Kidney tubule cell (primary cell): ENCODE results near the gene TMEM179.

Source experiments
- DNase-seq: peaks from one replicate; pipeline ENCODE4 v3.0.0-alpha.2; 2018; ENCODE audit warnings: low spot score

Gene TMEM179

GRCh38 chr14:104569435-104569834 lies 35.1 kb downstream of the TMEM179 start:
- no peak for DNase-seq

GRCh38 chr14:104568620-104569019 lies 36.0 kb downstream of the TMEM179 start:
- DNase-seq = no peak

- no peak for DNase-seq
Measured at GRCh38 chr14:104567957-104568225, 36.7 kb downstream of the TMEM179 start.

- no peak for DNase-seq
Measured at GRCh38 chr14:104567141-104567956, 37.2 kb downstream of the TMEM179 start.

- no peak for DNase-seq
Measured at GRCh38 chr14:104564744-104565679, 39.6 kb downstream of the TMEM179 start.

GRCh38 chr14:104563742-104564615 lies 40.6 kb downstream of the TMEM179 start:
- peak; percentile 64 for DNase-seq

GRCh38 chr14:104563191-104563741 lies 41.3 kb downstream of the TMEM179 start:
- no peak for DNase-seq

GRCh38 chr14:104562606-104563005 lies 42.0 kb downstream of the TMEM179 start:
- no peak for DNase-seq

- no peak for DNase-seq
Measured at GRCh38 chr14:104561632-104562495, 42.7 kb downstream of the TMEM179 start.

GRCh38 chr14:104561124-104561557 lies 43.4 kb downstream of the TMEM179 start:
- DNase-seq = no peak

GRCh38 chr14:104560586-104560945 lies 44.0 kb downstream of the TMEM179 start:
- no peak for DNase-seq

- peak; percentile 20 for DNase-seq
Measured at GRCh38 chr14:104559804-104560585, 44.6 kb downstream of the TMEM179 start.

GRCh38 chr14:104559028-104559803 lies 45.4 kb downstream of the TMEM179 start:
- DNase-seq = peak; percentile 47

- DNase-seq = no peak
Measured at GRCh38 chr14:104558231-104559027, 46.1 kb downstream of the TMEM179 start.

GRCh38 chr14:104557766-104558165 lies 46.8 kb downstream of the TMEM179 start:
- DNase-seq = no peak

- DNase-seq = no peak
Measured at GRCh38 chr14:104557086-104557485, 47.5 kb downstream of the TMEM179 start.

GRCh38 chr14:104556256-104557021 lies 48.1 kb downstream of the TMEM179 start:
- DNase-seq = no peak
